H1 (cell line): Measurements from ENCODE around the gene CAMTA2. TPM values are rescaled to one million over a fixed set of nuclear protein-coding genes. Genes with fewer than 3 reads are reported as not detected.

Experiments
- ATF3 ChIP-seq: IDR thresholded peaks from 2 replicates; pipeline ENCODE4 v1.6.1; 2011; ENCODE audit warnings: low read depth, mild to moderate bottlenecking, low read length; ENCODE audit not compliant: insufficient read depth
- EGR1 ChIP-seq: IDR thresholded peaks from 2 replicates; pipeline ENCODE4 v1.6.1; 2011; ENCODE audit warnings: low read depth, low read length, borderline replicate concordance
- JUND ChIP-seq: IDR thresholded peaks from 2 replicates; pipeline ENCODE4 v1.6.1; 2011; ENCODE audit warnings: mild to moderate bottlenecking, improper control_type of control experiment, low read length
- SIX5 ChIP-seq: IDR thresholded peaks from 2 replicates; pipeline ENCODE4 v1.6.1; 2011; ENCODE audit warnings: mild to moderate bottlenecking, low read depth, low read length
- TBP ChIP-seq: IDR thresholded peaks from 2 replicates; pipeline ENCODE4 v1.6.1; 2011; ENCODE audit warnings: low read depth, low read length, improper control_type of control experiment
- polyA plus RNA-seq, 7 experiments: library from polyadenylated mRNA; depleted of rRNA in 3 of 7; stranded (reverse) in 5 of 7; unstranded in 2 of 7; fragments of >200 nt in 5 of 7; fragments of 200-250 nt in 2 of 7; gene quantifications; 1 replicate in 5 of 7; 2 replicates in 1 of 7; 4 replicates in 1 of 7; pipeline versions ENCODE4 v1.2.1 to v1.2.3, GENCODE V29; 2011 to 2013; ENCODE audit warnings: missing spikeins in 2 of 7, mixed read lengths in 2 of 7
- total RNA-seq: library from RNA; stranded (reverse); fragmentation: NEBNext Ultra II Directional; extraction: Animal tissue kit (Norgen Biotek cat#: 25700); gene quantifications from 2 replicates; pipeline ENCODE4 v1.2.1, GENCODE V29; 2021
- TF ChIP-seq, protein P1 (sequence below): IDR thresholded peaks from 2 replicates; pipeline ENCODE4 v1.6.1; 2012; ENCODE audit warnings: inconsistent platforms

Gene CAMTA2
- total and polyA plus RNA-seq, 2 of the 8 experiments (the other 6 are each of a cell fraction or from before 2014, with no cell fraction given) = 5.5 to 12.0 TPM

GRCh38 chr17:4974115-4974670, 13.3 kb downstream of the CAMTA2 start (continued):
- TF ChIP-seq ATF3 (no peak), JUND (no peak), EGR1 (no peak), SIX5 (no peak), TBP (no peak)
- TF ChIP-seq, protein P1, sequence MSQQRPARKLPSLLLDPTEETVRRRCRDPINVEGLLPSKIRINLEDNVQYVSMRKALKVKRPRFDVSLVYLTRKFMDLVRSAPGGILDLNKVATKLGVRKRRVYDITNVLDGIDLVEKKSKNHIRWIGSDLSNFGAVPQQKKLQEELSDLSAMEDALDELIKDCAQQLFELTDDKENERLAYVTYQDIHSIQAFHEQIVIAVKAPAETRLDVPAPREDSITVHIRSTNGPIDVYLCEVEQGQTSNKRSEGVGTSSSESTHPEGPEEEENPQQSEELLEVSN = no peak
